ENCODE results near the gene MTHFSD.
A peak's percentile ranks its signal among the peaks of the same experiment; 100 is the strongest.

Gene MTHFSD

DNA sequence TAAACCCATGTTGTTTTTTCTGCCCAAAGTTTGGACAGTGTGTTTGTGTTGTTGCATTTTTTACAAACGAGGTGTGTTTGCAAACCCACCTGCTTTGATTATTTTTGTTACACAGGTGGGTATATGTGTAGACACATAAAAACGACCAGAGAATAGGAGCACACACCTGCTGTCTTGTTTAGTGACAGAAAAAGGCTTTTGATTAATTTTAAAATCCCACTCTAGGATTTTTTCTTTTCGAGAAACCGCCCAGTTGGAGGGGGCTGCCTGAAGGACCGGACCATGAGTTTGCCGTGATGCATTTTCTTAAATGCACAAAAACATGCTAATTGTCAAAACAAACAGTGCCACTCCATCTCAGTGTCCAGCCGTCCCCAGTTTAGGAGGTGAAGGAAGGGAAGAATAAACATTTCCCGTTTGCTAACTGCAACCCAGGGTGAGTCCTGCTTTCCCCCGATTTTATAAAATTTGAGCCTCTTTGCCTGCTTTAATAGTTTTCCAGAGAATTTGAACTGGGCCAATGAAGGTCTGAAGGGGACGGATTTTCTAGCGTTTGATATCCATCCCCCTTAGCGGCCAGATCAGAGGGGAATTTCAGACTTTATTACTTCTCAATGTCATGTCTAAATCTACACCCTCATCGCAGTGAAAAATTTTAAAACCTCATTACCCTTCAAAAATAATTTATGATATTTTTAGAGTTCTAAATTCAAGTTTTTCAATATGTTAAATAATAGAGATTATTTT, 14.8 kb upstream of the MTHFSD start:
- DNase-seq: no peak

DNA sequence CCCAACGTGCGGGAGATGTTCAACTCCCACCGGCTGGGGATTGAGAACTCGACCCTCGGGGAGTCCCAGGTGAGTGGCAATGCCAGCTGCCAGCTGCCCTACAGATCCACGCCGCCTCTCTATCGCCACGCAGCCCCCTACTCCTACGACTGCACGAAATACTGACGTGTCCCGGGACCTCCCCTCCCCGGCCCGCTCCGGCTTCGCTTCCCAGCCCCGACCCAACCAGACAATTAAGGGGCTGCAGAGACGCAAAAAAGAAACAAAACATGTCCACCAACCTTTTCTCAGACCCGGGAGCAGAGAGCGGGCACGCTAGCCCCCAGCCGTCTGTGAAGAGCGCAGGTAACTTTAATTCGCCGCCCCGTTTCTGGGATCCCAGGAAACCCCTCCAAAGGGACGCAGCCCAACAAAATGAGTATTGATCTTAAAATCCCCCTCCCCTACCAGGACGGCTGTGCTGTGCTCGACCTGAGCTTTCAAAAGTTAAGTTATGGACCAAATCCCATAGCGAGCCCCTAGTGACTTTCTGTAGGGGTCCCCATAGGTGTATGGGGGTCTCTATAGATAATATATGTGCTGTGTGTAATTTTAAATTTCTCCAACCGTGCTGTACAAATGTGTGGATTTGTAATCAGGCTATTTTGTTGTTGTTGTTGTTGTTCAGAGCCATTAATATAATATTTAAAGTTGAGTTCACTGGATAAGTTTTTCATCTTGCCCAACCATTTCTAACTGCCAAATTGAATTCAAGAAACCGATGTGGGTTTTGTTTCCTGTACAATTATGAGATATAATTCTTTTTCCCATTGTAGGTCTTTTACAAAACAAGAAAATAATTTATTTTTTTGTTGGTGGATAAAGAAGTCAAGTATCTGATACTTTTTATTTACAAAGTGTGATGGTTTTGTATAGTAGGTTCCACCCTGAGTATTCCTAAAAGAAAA, 13.9 kb upstream of the MTHFSD start:
- no peak for DNase-seq

DNA sequence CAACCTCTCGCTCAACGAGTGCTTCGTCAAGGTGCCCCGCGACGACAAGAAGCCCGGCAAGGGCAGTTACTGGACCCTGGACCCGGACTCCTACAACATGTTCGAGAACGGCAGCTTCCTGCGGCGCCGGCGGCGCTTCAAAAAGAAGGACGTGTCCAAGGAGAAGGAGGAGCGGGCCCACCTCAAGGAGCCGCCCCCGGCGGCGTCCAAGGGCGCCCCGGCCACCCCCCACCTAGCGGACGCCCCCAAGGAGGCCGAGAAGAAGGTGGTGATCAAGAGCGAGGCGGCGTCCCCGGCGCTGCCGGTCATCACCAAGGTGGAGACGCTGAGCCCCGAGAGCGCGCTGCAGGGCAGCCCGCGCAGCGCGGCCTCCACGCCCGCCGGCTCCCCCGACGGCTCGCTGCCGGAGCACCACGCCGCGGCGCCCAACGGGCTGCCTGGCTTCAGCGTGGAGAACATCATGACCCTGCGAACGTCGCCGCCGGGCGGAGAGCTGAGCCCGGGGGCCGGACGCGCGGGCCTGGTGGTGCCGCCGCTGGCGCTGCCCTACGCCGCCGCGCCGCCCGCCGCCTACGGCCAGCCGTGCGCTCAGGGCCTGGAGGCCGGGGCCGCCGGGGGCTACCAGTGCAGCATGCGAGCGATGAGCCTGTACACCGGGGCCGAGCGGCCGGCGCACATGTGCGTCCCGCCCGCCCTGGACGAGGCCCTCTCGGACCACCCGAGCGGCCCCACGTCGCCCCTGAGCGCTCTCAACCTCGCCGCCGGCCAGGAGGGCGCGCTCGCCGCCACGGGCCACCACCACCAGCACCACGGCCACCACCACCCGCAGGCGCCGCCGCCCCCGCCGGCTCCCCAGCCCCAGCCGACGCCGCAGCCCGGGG, 12.9 kb upstream of the MTHFSD start:
- DNase-seq: no peak

DNA sequence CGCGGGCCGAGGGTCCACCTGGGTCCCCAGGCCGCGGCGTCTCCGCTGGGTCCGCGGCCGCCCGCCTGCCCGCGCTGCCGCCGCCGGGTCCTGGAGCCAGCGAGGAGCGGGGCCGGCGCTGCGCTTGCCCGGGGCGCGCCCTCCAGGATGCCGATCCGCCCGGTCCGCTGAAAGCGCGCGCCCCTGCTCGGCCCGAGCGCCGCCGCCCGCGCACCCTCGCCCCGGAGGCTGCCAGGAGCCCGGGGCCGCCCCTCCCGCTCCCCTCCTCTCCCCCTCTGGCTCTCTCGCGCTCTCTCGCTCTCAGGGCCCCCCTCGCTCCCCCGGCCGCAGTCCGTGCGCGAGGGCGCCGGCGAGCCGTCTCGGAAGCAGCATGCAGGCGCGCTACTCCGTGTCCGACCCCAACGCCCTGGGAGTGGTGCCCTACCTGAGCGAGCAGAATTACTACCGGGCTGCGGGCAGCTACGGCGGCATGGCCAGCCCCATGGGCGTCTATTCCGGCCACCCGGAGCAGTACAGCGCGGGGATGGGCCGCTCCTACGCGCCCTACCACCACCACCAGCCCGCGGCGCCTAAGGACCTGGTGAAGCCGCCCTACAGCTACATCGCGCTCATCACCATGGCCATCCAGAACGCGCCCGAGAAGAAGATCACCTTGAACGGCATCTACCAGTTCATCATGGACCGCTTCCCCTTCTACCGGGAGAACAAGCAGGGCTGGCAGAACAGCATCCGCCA, 12.1 kb upstream of the MTHFSD start:
- DNase-seq: no peak

DNA sequence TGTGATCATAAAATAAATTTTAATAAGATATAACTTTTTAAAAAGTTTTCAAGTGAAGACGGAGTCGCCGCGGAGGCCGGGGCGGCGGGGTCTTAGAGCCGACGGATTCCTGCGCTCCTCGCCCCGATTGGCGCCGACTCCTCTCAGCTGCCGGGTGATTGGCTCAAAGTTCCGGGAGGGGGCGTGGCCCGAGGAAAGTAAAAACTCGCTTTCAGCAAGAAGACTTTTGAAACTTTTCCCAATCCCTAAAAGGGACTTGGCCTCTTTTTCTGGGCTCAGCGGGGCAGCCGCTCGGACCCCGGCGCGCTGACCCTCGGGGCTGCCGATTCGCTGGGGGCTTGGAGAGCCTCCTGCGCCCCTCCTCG, 11.5 kb upstream of the MTHFSD start, which contains the start of gene FOXC2:
Gene FOXC2 (plus strand): TSS at position 229 of the 365 bp plus-strand sequence. CDS start 507 bp downstream, outside the sequence.
- DNase-seq: no peak

DNA sequence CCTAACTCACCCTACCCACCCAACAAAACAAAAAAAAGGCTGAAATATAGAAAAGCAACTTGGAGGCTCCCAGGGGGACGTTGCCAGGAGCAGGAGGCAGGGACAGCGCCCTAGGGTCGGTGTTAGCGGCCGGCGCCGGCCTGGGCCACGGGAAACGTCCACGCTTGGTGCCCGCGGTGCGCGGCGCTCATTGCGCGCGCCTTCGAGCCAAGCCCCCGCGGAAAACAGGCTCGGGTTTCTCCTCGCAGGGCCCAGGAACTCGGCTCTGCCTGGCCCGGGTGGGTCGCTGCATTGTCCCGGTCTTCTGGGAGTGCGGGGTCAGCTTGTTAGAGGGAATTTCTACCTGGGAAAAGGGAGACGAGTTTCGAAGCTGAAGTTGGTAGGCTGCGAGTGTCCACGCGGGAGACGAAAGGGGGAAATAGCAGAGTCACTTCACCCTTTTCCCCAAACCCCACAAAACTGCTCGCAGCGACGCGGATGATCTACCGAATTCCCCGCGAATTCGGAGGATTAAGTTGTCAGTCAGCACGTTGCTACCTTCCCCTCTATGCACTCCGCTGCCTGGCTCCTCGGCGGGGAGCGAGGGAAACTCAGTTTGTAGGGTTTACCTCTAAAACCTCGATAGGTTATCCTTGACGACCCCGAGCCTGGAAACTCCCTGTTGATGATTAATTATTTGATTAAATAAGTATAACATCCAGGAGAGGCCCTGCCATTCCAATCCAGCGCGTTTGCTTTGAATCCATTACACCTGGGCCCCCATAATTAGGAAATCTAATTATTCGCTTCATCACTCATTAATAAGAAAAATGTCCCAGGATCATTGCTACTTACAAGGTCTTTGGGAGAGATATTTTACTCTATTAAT, 10.8 kb upstream of the MTHFSD start:
- DNase-seq: no peak

DNA sequence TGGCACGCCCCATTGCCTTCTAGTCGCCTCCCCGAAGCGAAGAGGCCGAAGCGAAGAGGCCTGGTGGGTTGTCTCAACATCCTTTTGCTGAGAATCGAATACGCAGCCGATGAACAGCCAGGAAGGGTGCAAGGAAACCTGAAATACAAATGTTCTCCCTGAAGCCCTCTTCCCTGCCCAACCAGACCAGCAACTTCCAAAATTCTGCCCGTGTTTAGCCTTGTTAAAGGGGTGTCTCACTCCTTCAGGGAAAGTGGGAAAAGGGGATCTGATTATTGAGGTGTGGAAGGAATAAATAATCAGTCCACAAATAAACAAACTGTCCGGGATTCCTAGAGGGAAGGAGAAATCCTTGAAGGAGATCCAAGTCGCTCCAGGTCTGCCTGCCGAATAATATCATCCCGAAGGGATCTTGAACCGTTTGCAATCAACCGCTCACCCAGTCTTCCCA, 10.2 kb upstream of the MTHFSD start:
- DNase-seq: no peak

DNA sequence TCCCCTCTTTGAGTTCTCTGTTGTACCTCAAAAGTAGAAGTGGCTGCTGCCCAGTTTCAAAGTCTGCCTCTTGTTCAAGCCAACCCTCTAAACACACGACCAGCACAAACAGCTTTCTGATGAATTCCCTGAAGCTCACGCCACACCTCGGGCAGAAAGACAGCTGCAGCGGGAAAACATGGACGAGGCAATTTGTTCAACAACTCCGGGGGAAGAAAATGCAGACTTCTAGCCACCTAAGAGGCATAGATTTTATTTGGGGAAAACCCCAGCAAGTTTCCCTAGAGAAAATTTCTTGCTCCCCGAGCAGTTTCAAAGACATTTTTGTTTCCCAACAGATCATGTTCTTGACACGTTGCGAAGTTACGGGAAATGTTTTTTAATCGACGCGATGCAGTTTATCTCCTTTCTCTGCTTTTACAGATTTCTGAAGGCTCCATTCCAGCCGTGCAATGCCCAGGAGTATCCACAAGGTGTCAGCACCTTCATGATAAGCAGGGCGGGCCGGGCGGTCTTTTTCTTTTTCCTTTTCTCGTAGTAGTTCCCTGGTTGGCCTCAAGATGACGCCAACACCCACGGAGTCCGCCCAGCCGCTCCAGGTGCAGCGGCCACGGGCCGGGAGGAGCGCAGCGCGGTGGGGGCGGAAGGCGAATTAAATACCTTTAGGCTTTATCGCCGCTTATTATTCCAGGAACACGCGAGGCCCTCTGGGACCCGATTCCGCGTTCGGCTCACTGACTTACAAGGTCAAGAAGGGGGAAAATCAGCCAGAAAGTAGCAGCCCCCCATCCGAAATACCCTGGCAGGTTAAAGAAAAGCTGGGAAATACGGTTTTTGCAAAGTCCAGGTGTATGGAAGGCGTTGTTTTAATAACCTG, 8.7 kb upstream of the MTHFSD start:
- DNase-seq: peak; percentile 84

DNA sequence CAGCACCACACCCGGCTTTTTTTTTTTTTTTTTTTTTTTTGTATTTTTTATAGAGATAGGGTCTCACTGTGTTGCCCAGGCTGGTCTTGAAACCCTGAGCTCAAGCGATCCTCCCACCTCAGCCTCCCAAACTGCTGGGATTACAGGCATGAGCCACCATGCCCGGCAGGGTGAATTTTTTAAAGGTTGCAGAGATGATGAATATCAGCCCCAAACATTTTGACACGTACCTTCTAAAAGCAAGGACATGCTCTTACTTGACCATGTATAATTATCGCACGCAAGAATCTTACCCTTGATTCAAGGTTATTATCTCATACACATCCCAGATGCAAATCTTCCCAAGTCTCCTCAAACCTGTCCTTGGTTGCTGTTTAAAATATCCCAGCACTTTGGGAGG, 7.3 kb upstream of the MTHFSD start:
- no peak for DNase-seq

DNA sequence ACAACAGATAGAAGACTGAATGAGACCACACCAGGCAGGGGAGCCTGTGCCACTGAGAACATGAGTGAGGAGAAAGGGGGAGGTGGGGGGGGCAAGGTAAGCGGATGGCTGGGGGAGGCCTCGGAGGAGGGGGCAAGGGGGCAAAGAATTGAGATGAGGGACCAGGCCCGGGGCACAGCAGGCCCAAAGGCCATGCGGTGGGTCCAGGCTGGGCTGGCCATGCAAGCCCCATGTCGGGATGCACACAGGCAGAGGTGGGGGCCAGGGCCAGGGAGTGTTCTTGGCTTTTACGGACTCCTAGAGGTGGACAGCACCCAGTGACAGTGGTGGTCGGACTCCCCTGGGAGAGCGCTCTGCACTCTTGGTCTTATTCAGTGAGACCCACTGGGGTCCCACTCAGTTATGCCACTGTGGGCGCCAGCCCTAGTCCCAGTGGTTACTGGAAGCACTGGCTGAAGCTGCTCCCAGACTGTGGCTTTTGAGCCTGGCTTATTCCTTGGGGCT, 4.8 kb upstream of the MTHFSD start:
- DNase-seq: no peak

DNA sequence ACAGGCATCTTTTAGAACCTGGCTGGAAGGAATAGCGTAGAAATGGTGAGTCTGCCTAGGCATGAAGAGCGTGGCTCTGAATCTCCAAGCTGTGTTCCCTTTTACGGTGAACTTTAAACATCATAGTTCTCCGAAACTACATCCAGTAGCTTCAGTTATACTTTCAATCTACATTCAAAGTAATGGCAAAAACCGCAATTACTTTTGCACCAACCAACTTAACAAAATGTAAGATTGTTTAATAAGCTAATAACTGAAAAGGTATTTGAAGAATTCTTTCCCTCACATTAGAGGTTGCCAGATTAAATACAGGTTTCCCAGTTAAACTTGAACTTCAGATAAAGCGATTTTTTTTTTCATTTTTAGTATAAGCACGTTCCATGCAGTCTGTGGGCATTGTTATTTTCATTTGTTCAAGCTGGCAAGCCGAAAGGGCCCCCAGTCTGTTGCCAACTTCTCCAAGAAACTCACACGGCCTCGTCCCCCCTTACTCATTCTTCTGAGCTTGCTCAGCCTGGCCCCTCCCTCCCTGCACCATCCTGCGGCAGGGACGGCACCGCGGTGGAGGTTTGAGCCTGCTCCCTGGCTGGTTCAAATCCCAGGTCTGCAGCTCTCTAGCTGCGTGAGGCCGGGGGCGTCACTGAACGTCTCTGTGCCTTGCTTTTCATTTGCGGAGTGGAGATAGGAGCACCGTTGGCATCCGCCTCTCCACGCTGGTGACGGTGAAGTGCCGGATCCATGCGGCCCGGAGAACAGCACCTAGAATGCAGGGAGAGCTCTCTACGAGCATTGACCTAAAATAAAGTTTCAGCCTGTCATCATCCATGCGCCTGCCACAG, 3.5 kb upstream of the MTHFSD start:
- DNase-seq: no peak

DNA sequence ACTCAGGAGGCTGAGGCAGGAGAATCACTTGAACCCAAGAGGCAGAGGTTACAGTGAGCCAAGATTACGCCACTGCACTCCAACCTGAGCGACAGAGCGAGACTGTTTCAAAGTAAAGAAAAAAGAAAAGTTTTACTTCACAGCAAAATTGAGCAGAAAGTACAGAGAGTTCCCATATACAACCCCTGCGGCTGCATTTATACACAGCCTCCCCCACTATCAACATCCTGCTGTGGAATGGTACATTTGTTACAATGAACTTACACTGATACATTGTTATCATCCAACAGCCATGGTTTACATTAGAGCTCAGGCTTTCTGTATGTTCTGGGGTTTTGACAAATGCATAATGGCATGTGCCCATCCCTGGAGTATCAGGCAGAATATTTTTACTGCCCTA, 2.6 kb upstream of the MTHFSD start:
- no peak for DNase-seq

DNA sequence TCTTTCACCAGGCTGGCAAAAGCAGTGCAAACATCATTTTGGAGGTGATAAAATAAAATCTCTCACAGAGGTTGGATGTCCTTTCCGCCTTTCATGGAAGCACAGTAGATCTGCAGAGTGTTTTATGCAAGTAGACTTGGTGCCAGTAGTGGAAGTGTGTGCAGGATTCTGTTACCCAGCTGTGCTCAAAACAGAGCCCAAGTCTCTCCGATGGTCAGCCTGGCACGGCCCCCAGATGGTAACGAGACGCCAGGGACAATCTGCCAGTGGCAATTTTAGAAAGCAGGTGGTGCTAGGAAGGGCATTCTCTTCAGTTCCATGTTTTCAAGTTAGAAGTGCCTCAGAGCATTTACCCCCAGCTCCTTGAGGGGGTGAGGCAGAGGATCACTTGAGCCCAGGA, 1.5 kb upstream of the MTHFSD start:
- no peak for DNase-seq

DNA sequence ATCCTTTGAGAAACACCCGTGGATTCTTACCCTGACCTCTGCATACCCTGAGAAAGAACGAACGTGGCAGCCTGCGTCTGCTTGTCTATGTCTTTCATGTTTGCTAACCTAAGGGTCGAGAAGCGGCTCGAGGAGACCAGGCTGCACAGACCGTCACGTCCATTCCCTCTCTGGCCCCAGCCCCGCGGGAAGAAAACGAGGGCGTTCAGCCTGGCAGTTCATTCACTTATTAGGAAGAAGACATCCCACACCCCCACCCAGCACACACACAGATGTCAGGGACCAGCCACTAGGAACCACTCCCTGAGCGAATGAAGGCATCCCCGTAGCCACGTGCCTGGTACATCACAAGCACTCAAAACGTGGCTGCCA, 655 bp upstream of the MTHFSD start:
- no peak for DNase-seq

DNA sequence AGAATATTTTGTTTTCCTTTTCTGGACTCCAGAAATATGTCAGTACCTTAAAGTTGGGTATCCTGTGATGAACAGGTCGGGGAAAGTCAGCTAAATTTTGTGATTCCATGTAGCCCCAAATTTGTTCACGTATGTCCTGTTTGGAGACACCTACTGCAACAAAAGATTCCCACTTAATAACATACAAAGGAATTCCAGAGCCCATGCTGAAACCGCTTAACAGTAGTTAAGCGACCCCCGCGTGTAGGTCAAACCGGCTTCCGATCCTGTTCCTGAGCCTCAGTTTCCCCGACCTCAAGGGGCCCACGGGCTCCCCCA, 477 bp downstream of the MTHFSD start:
- no peak for DNase-seq

DNA sequence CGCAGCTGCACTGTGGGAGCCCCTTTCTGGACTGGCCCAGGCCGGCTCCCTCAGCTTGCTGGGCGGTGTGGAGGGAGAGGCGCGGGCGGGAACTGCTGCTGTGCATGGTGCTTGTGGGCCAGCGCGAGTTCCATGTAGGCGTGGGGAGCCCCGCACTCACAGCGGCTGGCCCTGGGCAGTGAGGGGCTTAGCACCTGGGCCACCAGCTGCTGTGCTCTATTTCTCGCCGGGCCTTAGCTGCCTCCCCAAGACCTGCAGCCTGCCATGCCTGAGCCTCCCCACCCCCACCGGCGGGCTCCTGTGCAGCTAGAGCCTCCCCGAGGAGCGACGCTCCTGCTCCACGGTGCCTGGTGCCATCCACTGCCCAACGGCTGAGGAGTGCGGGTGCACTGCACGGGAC, 1.7 kb downstream of the MTHFSD start:
- no peak for DNase-seq

DNA sequence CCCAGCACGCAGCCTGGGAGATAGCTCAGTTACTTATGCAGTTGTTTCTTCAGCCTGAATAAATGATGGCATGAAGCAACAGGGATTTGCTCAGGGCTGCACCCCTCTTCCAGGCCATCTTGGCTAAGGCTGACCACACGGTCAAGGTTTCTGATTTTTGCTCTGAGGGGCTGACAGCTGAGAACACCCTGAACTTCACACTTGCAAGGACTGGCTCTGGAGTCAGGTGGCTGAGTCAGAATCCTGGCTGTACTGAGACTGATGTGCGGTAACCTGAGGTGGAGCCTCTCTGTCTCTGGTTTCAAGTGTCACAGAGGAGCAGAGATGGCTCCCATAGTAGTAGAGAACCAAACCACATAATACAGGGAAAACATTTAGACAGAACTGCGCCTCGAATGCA, 4.8 kb downstream of the MTHFSD start:
- no peak for DNase-seq

DNA sequence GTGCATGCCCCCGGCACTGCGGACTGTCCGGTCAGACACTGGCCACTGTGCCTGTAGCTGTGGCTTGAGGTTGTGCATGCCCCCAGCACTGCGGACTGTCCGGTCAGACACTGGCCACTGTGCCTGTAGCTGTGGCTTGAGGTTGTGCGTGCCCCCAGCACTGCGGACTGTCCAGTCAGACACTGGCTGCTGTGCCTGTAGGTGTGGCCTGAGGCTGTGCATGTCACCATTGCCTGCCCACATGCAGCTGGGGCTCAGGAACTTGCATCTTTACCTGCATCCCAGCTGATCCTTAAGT, 5.2 kb downstream of the MTHFSD start:
- no peak for DNase-seq

DNA sequence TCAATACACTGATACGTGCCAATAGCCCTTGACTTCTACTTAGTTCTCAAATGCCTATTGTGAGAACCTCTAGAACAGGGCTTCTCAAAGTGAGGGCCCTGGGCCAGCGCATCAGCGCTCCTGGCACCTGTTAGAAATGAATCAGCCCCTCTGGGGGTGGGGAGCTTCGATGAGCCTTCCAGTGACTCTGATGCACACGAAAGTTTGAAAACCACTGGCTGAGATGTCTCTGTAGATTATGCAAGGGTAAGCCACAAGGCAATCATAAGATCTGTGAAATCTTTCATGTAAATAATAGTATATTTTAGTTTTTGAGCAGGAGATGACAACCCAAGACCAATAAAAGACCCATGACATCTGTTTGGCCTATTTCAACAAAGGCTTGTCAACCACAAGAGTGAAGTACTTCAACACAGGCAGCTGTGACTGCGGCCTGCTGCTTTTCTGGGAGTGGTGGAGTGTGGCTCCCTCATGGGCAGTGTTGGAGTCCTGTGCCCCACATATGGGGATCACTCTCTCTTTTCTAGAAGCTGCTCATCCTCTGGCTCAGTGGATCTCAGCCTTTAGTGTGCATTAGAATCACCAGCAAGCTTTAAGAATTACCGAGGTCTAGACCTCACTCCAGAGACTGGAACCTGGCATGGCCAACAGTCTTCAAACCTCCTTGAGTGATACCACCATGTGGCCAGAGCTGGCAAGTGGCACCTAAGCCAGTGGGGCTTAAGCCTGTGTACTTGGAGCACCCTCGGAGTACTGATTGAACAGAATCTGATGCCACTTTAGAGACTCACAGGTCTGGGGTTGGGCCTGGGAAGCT, 5.8 kb downstream of the MTHFSD start:
- DNase-seq: no peak

Measured in activated gamma-delta T cell treated with Interleukin-2 at 50 U/mL for 16 hours (primary cell).